ENCODE measurements around the gene MAG. TPM values are rescaled to one million over a fixed set of nuclear protein-coding genes. Genes with fewer than 3 reads are reported as not detected.
"Not testable (repeated sequence)": the region's sequence is repeated elsewhere in the genome, so short reads cannot be mapped to it uniquely, and the experiment has no call there.

Gene MAG
- total and polyA plus RNA-seq, 5 experiments from 2014 or later: 0.08 TPM; not detected in 4

- H3K4me3 Mint-ChIP-seq: peak overlapping the region in 1 of 10 donors; percentile 18
- peaks cover 0 to 71% (median 12%) of the 10 kb centered on the region in 3 donors for H3K36me3 Mint-ChIP-seq
- ATAC-seq (no peak), DNase-seq (no peak)
- H3K4me1 Mint-ChIP-seq: peaks cover 14 to 37% (median 30%) of the 10 kb centered on the region in 4 donors
- H3K9me3 Mint-ChIP-seq: no peaks in the 10 kb centered on the region
- peak overlapping the region in 8 of 10 donors; percentile 28 to 89 (median 65) for H3K27ac Mint-ChIP-seq
- no peaks in the 10 kb centered on the region for H3K27me3 Mint-ChIP-seq
- POLR2A ChIA-PET: interaction anchor here (0.6 to 1.3 kb wide), 3 partner anchors 9 to 27 kb away, joined by 3 to 8 read pairs (median 4); partner anchors contain the start of gene HAMP
Measured at GRCh38 chr19:35273686-35274259, 18.2 kb upstream of the MAG start.

- ATAC-seq (no peak), DNase-seq (no peak)
- peak overlapping the region in 1 of 10 donors; percentile 18 for H3K4me3 Mint-ChIP-seq
- no peaks in the 10 kb centered on the region for H3K27me3 Mint-ChIP-seq
- POLR2A ChIA-PET: interaction anchor here (0.6 to 1.3 kb wide), 2 partner anchors 13 to 27 kb away, joined by 4 to 8 read pairs; no protein-coding TSS in a partner anchor
- no peaks in the 10 kb centered on the region for H3K9me3 Mint-ChIP-seq
- H3K27ac Mint-ChIP-seq: peak overlapping the region in 2 of 10 donors; percentile 28 to 63
- H3K36me3 Mint-ChIP-seq: peaks cover 0 to 74% (median 12%) of the 10 kb centered on the region in 3 donors
- peaks cover 14 to 37% (median 30%) of the 10 kb centered on the region in 4 donors for H3K4me1 Mint-ChIP-seq
Measured at GRCh38 chr19:35274323-35274722, 17.6 kb upstream of the MAG start.

DNA sequence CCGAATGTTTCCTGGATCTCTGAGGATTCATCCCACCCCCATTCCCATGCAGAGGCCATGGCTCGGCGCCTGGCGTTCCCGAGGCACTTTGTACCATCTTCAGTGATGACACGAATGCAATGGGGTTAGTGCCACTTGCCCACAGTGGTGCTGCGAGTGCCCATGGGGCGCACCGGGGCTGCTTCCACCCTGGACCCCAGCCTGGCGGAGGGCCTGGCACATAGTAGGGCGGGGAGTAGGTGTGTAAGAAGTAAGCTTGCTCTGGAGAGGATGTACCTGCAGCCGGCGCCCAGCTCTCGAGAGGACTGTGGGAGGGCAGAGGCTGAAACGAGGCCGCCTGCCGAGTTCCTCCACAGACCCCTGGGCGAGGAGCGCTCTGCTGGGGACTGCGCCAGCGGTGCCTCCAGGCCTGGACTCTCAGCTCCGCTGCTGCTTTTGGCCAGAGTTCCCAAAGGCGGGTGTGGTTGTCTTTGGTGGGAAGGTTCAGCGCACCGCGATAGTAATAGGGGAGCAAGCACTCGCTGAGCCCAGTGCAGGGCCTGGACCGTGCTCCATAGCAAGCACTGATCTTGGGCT lies 15.2 kb upstream of the MAG start:
- peak overlapping the region in 2 of 10 donors; percentile 26 to 37 for H3K27ac Mint-ChIP-seq

GRCh38 chr19:35278578-35279284 lies 13.2 kb upstream of the MAG start:
- Mint-ChIP-seq H3K36me3 (peaks cover 0 to 44% (median 8%) of the 10 kb centered on the region in 3 donors), H3K27ac (no peak overlapping the region), H3K9me3 (no peaks in the 10 kb centered on the region), H3K27me3 (peaks cover 3 to 17% (median 5%) of the 10 kb centered on the region in 5 donors), H3K4me3 (no peak overlapping the region), H3K4me1 (peaks cover 0 to 38% (median 11%) of the 10 kb centered on the region in 4 donors)
- DNase-seq: no peak
- POLR2A ChIA-PET: no interaction called here
- no peak for ATAC-seq

More for the DNA sequence above, 15.2 kb upstream of the MAG start:
- DNase-seq (no peak), ATAC-seq (no peak)
- no peak overlapping the region for H3K4me3 Mint-ChIP-seq
- H3K36me3 Mint-ChIP-seq: peaks cover 0 to 61% (median 8%) of the 10 kb centered on the region in 3 donors
- peaks cover 0 to 1% (median 0%) of the 10 kb centered on the region in 5 donors for H3K27me3 Mint-ChIP-seq
- POLR2A ChIA-PET: interaction anchor here (0.8 kb wide), 1 partner anchor 13 kb away, joined by 4 read pairs; no protein-coding TSS in a partner anchor
- no peaks in the 10 kb centered on the region for H3K9me3 Mint-ChIP-seq
- H3K4me1 Mint-ChIP-seq: peaks cover 11 to 36% (median 16%) of the 10 kb centered on the region in 4 donors

DNA sequence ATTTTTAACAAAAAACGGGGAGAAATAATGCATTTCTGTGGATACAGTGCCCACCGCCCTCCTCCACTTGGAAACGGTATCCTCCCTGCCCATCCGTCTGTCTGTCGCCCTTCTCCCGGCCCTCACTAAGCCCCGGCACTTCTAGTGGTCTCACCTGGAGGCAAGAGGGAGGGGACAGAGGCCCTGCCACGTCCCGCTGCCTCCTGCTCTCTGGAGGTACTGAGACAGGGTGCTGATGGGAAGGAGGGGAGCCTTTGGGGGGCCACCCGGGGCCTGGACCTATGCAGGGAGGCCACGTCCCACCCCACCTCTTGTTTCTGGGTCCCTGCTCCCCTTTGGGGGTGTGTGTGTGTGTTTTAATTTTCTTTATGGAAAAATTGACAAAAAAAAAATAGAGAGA lies 12.6 kb upstream of the MAG start:
- Mint-ChIP-seq H3K4me3 (no peak overlapping the region), H3K36me3 (peaks cover 0 to 37% (median 8%) of the 10 kb centered on the region in 3 donors), H3K9me3 (no peaks in the 10 kb centered on the region), H3K27me3 (peaks cover 4 to 19% (median 7%) of the 10 kb centered on the region in 5 donors), H3K4me1 (peaks cover 0 to 32% (median 9%) of the 10 kb centered on the region in 4 donors), H3K27ac (no peak overlapping the region)
- DNase-seq (no peak), ATAC-seq (no peak)
- POLR2A ChIA-PET: interaction anchor here (2.0 kb wide), 1 partner anchor 16 kb away, joined by 4 read pairs; no protein-coding TSS in a partner anchor

GRCh38 chr19:35279985-35280821 lies 11.8 kb upstream of the MAG start:
- Mint-ChIP-seq H3K36me3 (peaks cover 0 to 29% (median 8%) of the 10 kb centered on the region in 3 donors), H3K27ac (peak overlapping the region in 3 of 10 donors; percentile 9 to 81 (median 46)), H3K4me1 (peaks cover 0 to 34% (median 9%) of the 10 kb centered on the region in 4 donors), H3K9me3 (no peaks in the 10 kb centered on the region), H3K4me3 (no peak overlapping the region), H3K27me3 (peaks cover 6 to 27% (median 10%) of the 10 kb centered on the region in 5 donors)
- ATAC-seq (peak in 1 of 2 donors; percentile 10), DNase-seq (no peak)
- POLR2A ChIA-PET: interaction anchor here (2.0 kb wide), 1 partner anchor 15 kb away, joined by 4 read pairs; no protein-coding TSS in a partner anchor

GRCh38 chr19:35281303-35281702 lies 10.7 kb upstream of the MAG start:
- no peaks in the 10 kb centered on the region for H3K9me3 Mint-ChIP-seq
- H3K4me3 Mint-ChIP-seq: no peak overlapping the region
- ATAC-seq: peak in 1 of 2 donors; percentile 15
- H3K4me1 Mint-ChIP-seq: peaks cover 0 to 36% (median 8%) of the 10 kb centered on the region in 4 donors
- peak overlapping the region in 1 of 10 donors; percentile 5 for H3K27ac Mint-ChIP-seq
- peaks cover 0 to 18% (median 1%) of the 10 kb centered on the region in 3 donors for H3K36me3 Mint-ChIP-seq
- no peak for DNase-seq
- POLR2A ChIA-PET: interaction anchor here (0.9 to 2.0 kb wide), 3 partner anchors 9 to 14 kb away, joined by 4 read pairs; no protein-coding TSS in a partner anchor
- H3K27me3 Mint-ChIP-seq: peaks cover 8 to 33% (median 12%) of the 10 kb centered on the region in 5 donors

DNA sequence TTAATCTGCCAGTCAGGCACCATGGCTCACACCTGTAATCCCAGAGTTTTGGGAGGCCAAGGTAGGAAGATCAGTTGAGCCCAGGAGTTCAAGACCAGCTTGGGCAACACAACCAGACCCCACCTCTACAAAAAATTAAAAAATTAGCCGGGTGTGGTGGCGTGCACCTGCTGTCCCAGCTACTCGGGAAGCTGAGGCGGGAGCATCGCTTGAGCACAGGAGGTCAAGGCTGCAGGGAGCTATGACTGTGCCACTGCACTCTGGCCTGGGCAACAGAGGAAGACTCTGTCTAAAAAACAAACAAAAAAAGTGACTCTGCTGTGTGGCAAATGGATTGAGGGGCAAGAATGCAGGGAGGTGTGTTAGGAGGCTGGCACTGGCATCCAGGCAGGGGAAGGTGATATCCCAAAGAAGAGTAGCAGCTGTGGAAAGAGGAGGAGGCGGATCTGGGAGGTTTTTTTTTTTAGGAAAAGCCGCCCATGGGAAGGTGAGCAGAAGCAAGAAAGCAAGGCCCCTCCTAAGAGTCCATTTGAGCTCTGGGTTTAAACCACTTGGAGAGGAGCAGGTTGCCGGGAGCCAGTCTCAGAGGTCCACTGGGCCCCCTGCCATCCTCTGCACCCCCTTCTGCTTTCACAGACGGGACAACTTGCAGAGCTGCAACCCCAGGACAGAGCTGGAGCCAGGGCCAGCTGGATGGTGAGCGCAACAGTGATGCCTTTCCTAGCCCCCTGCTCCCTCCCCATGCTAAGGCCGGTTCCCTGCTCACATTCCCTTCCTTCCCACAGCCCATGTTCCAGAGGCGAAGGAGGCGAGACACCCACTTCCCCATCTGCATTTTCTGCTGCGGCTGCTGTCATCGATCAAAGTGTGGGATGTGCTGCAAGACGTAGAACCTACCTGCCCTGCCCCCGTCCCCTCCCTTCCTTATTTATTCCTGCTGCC lies 7.5 kb upstream of the MAG start:
- no peak for ATAC-seq
- Mint-ChIP-seq H3K27me3 (peaks cover 8 to 33% (median 12%) of the 10 kb centered on the region in 5 donors), H3K9me3 (no peaks in the 10 kb centered on the region), H3K36me3 (peaks cover 0 to 1% (median 0%) of the 10 kb centered on the region in 3 donors), H3K27ac (peak overlapping the region in 3 of 10 donors; percentile 22 to 52 (median 49)), H3K4me1 (peaks cover 0 to 34% (median 7%) of the 10 kb centered on the region in 4 donors), H3K4me3 (no peak overlapping the region)
- no peak for DNase-seq
- POLR2A ChIA-PET: interaction anchor here (1.1 kb wide), 1 partner anchor 12 kb away, joined by 3 read pairs; no protein-coding TSS in a partner anchor

GRCh38 chr19:35285095-35285449 lies 6.9 kb upstream of the MAG start:
- H3K4me3 Mint-ChIP-seq: no peak overlapping the region
- POLR2A ChIA-PET: interaction anchor here (1.1 kb wide), 1 partner anchor 13 kb away, joined by 3 read pairs; no protein-coding TSS in a partner anchor
- peaks cover 0 to 34% (median 7%) of the 10 kb centered on the region in 4 donors for H3K4me1 Mint-ChIP-seq
- no peaks in the 10 kb centered on the region for H3K9me3 Mint-ChIP-seq
- no peaks in the 10 kb centered on the region for H3K36me3 Mint-ChIP-seq
- peaks cover 8 to 33% (median 12%) of the 10 kb centered on the region in 5 donors for H3K27me3 Mint-ChIP-seq
- no peak for DNase-seq
- no peak for ATAC-seq
- peak overlapping the region in 1 of 10 donors; percentile 52 for H3K27ac Mint-ChIP-seq

- H3K4me3 Mint-ChIP-seq, ATAC-seq, H3K9me3 Mint-ChIP-seq, DNase-seq, H3K27ac Mint-ChIP-seq, H3K36me3 Mint-ChIP-seq: not testable (repeated sequence)
- Mint-ChIP-seq H3K4me1 (peaks cover 0 to 31% (median 7%) of the 10 kb centered on the region in 4 donors), H3K27me3 (peaks cover 8 to 33% (median 12%) of the 10 kb centered on the region in 5 donors)
- POLR2A ChIA-PET: interaction anchor here (0.7 kb wide), 1 partner anchor 205 kb away, joined by 5 read pairs; no protein-coding TSS in a partner anchor
Measured at GRCh38 chr19:35285465-35285864, 6.5 kb upstream of the MAG start.

GRCh38 chr19:35286101-35286500 lies 5.9 kb upstream of the MAG start:
- H3K36me3 Mint-ChIP-seq, H3K4me3 Mint-ChIP-seq, ATAC-seq, DNase-seq, H3K27ac Mint-ChIP-seq, H3K9me3 Mint-ChIP-seq: not testable (repeated sequence)
- POLR2A ChIA-PET: interaction anchor here (0.7 kb wide), 1 partner anchor 206 kb away, joined by 5 read pairs; no protein-coding TSS in a partner anchor
- Mint-ChIP-seq H3K27me3 (peaks cover 8 to 33% (median 12%) of the 10 kb centered on the region in 5 donors), H3K4me1 (peaks cover 0 to 27% (median 6%) of the 10 kb centered on the region in 4 donors)

Measured in naive thymus-derived CD8-positive, alpha-beta T cell (primary cell).